ENCODE data around the gene GPN2. TPM values are rescaled to one million over a fixed set of nuclear protein-coding genes. Genes with fewer than 3 reads are reported as not detected.

The GPN2 gene
- total and polyA plus RNA-seq, 2 of the 4 experiments (the other 2 are of a cell fraction) = 15.4 to 22.2 TPM

GRCh38 chr1:26839779-26840178, 50.3 kb downstream of the GPN2 start:
- CTCF ChIA-PET = no interaction called here
- dilution Hi-C loops (cut with HindIII; ENCODE audit: low sequenced_read_pairs, unreplicated experiment) = no loop called here
- H4K5ac ChIP-seq (ENCODE audit: low read depth, low read length) = no peak overlapping the region
- H3K79me1 ChIP-seq (ENCODE audit: low read depth in 1 of 2, low read length in 2 of 2) = peaks cover 12 to 23% of the 10 kb centered on the region in 2 experiments; a peak in 3 of 4 replicates
- H3K36me3 ChIP-seq (ENCODE audit: control insufficient read depth, insufficient read depth, low read length) = peaks cover 38% of the 10 kb centered on the region
- no peak overlapping the region for H2AFZ ChIP-seq (replicated peaks; ENCODE audit: low read length, poor library complexity)
- H3K27ac ChIP-seq (ENCODE audit: insufficient read depth, low read length) = no peak overlapping the region
- no peak overlapping the region for H4K8ac ChIP-seq (ENCODE audit: low read depth in 2 of 2, low read length in 2 of 2)
- H3K4me3 ChIP-seq (ENCODE audit: insufficient read depth, low read depth, low read length) = no peak overlapping the region
- H4K91ac ChIP-seq (ENCODE audit: insufficient read depth, low read depth, low read length) = no peak overlapping the region
- H3K9me3 ChIP-seq (ENCODE audit: control insufficient read depth, insufficient read depth, low read length) = no peaks in the 10 kb centered on the region
- no peak overlapping the region for H2BK5ac ChIP-seq (ENCODE audit: low read depth, low read length, poor library complexity, severe bottlenecking)
- no peaks in the 10 kb centered on the region for H3K27me3 ChIP-seq (ENCODE audit: control insufficient read depth, insufficient read depth, low read length)
- H4K20me1 ChIP-seq (ENCODE audit: insufficient read depth, low read length) = no peaks in the 10 kb centered on the region
- no peak overlapping the region for H3K9ac ChIP-seq (ENCODE audit: low read depth, low read length)
- no peak overlapping the region for H2AK5ac ChIP-seq (ENCODE audit: low read depth, low read length)
- H3K23ac ChIP-seq (ENCODE audit: low read depth, low read length) = no peak overlapping the region
- no peaks in the 10 kb centered on the region for H3K4me1 ChIP-seq (ENCODE audit: control insufficient read depth, insufficient read depth, low read length)
- H3K9me1 ChIP-seq (ENCODE audit: insufficient read depth, low read length) = 0 out of 2 replicates have a peak, but pooled peaks cover 3% of the 10 kb centered on the region
- H3K4me2 ChIP-seq (ENCODE audit: low read depth, low read length) = no peak overlapping the region
- H2BK120ac ChIP-seq (ENCODE audit: low read depth, low read length) = no peak overlapping the region
- TF ChIP-seq RCOR1 (IDR thresholded peaks at IDR 0.05; ENCODE audit: insufficient replicate concordance, low read length) = no peak
- TF ChIP-seq FOS (IDR thresholded peaks at IDR 0.05; ENCODE audit: low read depth, low read length) = no peak
- TF ChIP-seq CHD1 (IDR thresholded peaks at IDR 0.05; ENCODE audit: low read depth, low read length) = no peak
- TF ChIP-seq, protein P1, sequence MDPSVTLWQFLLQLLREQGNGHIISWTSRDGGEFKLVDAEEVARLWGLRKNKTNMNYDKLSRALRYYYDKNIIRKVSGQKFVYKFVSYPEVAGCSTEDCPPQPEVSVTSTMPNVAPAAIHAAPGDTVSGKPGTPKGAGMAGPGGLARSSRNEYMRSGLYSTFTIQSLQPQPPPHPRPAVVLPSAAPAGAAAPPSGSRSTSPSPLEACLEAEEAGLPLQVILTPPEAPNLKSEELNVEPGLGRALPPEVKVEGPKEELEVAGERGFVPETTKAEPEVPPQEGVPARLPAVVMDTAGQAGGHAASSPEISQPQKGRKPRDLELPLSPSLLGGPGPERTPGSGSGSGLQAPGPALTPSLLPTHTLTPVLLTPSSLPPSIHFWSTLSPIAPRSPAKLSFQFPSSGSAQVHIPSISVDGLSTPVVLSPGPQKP (IDR thresholded peaks at IDR 0.05; ENCODE audit: borderline replicate concordance, low read depth, low read length) = no peak
- TF ChIP-seq RAD21 (IDR thresholded peaks at IDR 0.05; ENCODE audit: low read length) = no peak
- TF ChIP-seq SMC3 (IDR thresholded peaks at IDR 0.05; ENCODE audit: low read depth, low read length) = no peak
- no peak for TF ChIP-seq NFE2L2 (IDR thresholded peaks at IDR 0.05; ENCODE audit: low read depth, low read length)
- TF ChIP-seq RFX5 (IDR thresholded peaks at IDR 0.05; ENCODE audit: low read depth, low read length) = no peak
- no peak for TF ChIP-seq CEBPB (IDR thresholded peaks at IDR 0.05; ENCODE audit: low read depth, low read length)
- POLR2A ChIA-PET (ENCODE audit: unreplicated experiment) = no interaction called here
- H3K18ac ChIP-seq (ENCODE audit: low read depth, low read length) = no peak overlapping the region
- in situ Hi-C loops (cut with MboI; ENCODE audit: low sequenced_read_pairs) = no loop called here
- WGBS, 2 experiments (ENCODE audit: extremely low coverage in 2 of 2, insufficient read length in 1 of 2) = 75% methylated on average over 2 of the region's 6 CpGs; no CpG with 5 or more reads in 1 of the 2 experiments
- intact Hi-C loops (cut with micrococcal nuclease) = no loop called here
- no peak overlapping the region for H3K14ac ChIP-seq (replicated peaks; ENCODE audit: low read depth, low read length)
- no peak overlapping the region for H2BK15ac ChIP-seq (ENCODE audit: low read depth, low read length)
- no peak overlapping the region for H3K56ac ChIP-seq (ENCODE audit: extremely low read depth, insufficient read depth, low read length)
- ATAC-seq (ENCODE audit: low read depth) (no peak), DNase-seq (no peak)
- no TSS peak for BruUV-seq (replicated peaks)
- H2BK20ac ChIP-seq (ENCODE audit: low read depth, low read length) = no peak overlapping the region
- no peak overlapping the region for H3K4ac ChIP-seq (ENCODE audit: low read depth, low read length)
- H2AK9ac ChIP-seq (replicated peaks; ENCODE audit: low read depth, low read length, poor library complexity) = no peak overlapping the region

Data from IMR-90 (cell line).